H1 (cell line): Measurements from ENCODE around the gene NRP2.

Experiments used
- ATF2 ChIP-seq: IDR thresholded peaks from 2 replicates; pipeline ENCODE4 v1.6.1; 2012; ENCODE audit warnings: low read length, inconsistent platforms
- SP2 ChIP-seq: IDR thresholded peaks from 2 replicates; pipeline ENCODE4 v1.6.1; 2012; ENCODE audit warnings: mild to moderate bottlenecking, low read length, inconsistent platforms

- TF ChIP-seq ATF2: no peak
- no peak for TF ChIP-seq SP2
These were observed 25.4 kb upstream of the NRP2 start for GRCh38 chr2:205656941-205657340.
